GM19043 (cell line): Measurements from ENCODE around the gene PIK3R5.

Experiments
- ATAC-seq: cut with Tn5 transposase; IDR thresholded peaks from one replicate; pipeline ENCODE4 v1.9.1; 2021; ENCODE audit warnings: low read depth; ENCODE audit not compliant: unreplicated experiment

PIK3R5 gene

GRCh38 chr17:8883353-8883752 is 82.2 kb downstream of the PIK3R5 start:
- ATAC-seq = no peak

DNA sequence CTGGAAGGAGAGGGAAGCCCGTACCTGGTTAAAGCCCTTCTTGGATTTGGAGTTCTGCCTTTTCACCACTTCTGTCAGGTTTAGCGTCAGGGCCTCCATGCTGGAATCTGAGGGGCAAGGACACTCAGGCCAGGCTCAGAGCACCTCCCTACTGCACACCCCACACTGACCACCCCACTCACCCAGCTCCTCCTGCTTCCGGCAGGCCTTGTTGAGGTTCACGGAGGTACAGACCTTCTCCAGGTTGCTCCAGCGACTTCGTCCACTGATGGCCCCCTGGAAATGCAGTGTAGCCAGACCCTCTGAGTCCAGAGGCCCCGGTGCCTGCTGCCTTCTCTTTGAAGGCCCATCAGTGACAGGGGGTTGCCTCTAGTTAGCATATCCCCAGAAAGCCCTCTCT is 83.9 kb downstream of the PIK3R5 start:
- no peak for ATAC-seq

DNA sequence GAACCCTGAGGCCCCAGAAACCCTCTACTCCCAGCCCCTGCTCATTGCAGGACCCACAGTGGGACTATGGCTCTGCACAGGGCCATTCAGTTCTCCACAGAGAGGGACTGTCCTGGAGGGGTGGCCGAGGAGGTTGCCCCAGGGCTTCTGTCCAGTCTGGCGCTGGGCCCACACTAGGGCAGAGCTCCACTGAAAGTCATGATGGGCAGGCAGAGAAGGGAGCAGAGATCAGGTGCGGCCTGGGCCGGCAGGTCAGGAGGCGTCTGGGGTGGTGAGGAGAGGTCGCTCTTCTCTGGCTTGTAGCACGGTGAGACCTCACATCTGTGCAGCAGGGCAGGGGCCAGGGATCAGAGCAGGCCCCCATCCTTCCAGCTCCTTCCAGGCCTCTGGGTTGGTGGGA is 85.0 kb downstream of the PIK3R5 start:
- ATAC-seq = no peak

GRCh38 chr17:8879410-8879809 is 86.1 kb downstream of the PIK3R5 start:
- ATAC-seq = no peak

GRCh38 chr17:8877984-8878383 is 87.5 kb downstream of the PIK3R5 start:
- ATAC-seq = no peak

- ATAC-seq = no peak
These were observed 89.5 kb downstream of the PIK3R5 start for GRCh38 chr17:8875957-8876356.

- ATAC-seq = no peak
These were observed 90.1 kb downstream of the PIK3R5 start for GRCh38 chr17:8875436-8875835.

GRCh38 chr17:8873801-8874715 is 91.4 kb downstream of the PIK3R5 start:
- ATAC-seq = no peak

DNA sequence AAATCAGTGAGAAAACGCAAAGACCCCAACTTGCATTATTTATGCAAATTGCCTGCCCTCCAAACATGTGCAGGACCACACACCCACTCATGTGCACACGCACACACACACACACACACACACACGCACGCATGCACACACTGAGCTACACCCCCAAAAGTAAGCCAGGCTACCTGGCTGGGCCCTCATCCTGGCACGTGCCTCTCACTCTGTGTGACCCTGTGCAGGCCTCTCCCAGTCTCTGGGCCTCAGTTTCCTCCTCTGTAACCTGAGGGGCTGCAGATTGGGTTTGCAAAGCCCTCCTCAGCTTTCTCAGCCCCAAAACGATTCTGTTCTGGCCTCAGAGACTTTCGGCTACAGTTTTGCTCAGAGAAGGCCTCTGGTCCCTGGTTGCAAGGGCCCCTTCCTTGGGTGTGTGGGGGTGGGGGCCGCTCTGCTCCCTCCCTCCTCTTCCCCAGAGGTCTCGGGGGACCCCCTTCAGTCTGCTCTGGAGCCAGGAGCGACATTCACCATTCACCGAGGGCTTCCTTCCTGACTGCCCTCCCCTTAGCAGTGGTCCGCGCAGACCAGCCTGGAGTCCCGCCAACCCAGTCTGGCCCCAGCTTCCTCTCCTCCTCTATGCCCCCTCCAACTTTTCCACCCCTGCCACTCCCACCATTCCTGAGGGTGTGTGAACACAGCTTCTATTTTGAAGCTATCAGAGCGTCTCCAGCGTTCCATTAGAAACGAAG is 92.6 kb downstream of the PIK3R5 start:
- no peak for ATAC-seq

DNA sequence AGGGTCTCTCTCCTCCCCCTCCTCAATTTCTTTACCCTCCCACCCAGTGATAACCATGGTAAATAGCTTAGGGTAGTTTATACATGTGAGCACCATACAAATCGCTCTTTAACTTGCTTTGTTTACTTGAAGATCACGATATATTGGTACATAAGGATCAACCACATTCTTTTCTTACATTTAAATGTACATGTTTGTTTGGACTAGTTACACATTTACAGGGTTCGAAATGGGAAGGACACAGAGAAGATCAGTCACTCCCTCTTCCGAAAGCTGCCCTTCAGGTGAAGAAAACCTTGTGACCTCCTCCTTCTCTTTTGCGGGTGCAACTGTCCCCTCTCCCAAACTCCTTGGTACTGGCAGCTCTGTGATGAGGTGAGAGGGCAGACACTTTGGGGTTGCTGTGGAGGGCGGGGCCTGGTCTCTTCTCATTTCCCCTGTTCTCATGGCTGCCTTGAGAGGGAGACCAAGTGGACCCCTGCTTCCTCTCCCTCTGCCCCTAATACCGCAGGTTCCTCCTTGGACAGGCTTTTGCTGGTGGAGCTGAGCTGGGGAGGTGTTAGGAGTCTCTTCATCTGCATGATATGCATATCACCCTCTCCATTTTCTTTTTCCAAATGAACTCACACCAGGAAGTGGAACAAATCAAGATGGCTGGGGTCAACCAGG is 93.3 kb downstream of the PIK3R5 start:
- no peak for ATAC-seq

DNA sequence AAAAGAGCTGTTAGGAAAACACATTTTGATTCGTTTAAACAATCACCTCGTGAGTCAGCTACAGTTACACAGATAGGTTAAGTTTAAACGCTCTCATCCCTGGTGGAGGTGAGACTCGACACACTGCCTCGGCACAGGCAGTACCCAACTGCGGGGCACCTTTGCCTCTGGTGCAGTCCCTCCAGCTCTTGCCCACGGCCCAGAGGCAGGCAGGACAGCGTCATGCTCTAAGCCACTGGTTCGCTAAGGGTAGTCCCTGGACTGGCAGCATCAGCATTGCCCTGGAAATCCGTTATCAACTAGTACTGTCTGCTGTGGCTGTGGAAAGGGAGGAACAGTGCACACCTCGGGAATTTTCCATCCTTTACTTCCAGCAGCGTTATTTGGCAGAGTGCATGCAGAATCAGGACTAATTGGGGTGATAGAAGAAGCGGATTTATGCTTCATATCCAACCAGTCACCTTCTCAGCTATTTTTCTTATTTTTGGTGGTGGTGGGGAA is 94.4 kb downstream of the PIK3R5 start:
- ATAC-seq = no peak

DNA sequence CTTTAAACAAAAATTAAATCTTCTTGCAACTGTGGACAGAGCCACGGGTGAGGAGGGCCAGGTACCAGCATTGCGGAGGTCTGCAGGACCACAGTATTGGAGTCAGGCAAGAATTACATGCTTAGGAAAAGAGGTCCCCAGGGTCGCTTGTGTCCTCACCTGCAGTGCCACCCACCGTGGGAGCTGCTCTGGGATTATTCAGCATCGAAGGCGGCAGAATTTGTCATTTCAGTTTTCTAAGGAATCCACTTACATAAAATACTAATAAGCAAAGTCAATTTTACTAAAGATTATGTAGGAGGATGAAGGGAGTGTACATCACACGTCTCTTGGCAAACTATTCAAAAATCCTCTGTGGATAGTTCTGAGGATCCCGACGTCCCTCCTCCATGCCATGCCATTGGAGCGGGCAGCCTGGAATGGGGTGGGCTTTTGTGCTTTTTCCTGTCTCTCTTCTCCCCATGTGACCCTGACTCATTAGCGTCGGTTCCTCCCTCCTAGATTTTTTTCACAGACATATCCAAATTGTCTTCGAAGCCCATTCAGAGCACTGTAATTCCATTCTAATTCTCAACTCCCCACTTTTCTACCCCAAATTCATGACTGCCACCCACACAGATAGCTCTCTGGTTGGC is 95.0 kb downstream of the PIK3R5 start:
- ATAC-seq = no peak

DNA sequence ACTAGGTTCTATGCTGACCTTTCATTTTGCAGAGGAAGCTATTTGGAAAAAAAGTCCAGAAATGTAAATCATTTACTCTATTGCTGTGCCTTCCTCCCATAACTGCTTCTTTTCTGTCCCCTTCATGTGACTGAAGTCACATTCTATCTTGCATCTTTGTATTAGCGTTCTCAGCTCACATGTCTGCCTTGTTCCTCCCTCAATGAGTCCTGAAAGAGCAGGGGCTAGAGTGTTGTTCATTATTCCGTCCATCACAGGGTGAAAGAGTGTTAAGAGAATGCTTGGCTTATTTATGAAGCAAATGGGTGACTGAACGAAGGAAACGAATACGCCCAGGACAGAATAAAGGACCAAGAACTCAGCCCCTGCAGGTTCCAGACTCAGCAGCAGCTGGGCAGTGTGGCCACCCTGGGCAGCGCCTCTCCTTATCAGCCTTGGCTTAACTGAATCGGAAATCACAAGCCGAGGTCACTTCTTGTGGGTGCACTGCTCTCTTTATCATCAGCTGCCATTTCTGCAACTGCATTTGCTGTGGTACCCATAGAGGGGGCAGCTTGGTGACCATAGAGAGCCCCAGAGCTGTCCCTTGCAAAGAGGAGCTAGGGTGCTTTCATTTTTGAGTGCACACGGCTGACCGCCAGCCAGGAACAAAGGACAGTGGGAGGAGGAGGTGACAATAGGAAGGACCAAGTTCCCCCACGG is 96.2 kb downstream of the PIK3R5 start:
- ATAC-seq = no peak

DNA sequence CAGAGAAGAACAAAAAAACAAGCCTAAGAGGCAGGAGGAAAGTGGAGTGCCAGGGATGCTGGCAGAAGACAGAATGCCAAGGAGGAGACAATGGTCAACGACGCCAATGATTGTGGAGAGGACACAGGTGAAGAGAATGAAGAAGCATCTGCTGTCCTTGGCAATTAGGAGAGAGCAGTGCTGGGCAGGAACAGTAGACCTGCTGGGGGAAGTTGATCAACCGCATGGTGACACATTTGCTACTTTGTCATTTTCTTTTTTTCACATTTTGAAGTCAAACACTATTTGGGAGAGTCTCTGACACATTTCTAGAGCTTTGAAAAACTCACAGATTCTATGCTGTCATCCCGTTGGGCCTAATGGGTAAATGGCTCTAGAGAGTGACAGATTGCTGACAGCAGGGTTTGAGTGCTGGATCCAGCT is 97.0 kb downstream of the PIK3R5 start:
- no peak for ATAC-seq

- ATAC-seq = no peak
These were observed 97.4 kb downstream of the PIK3R5 start for GRCh38 chr17:8868092-8868491.

GRCh38 chr17:8867361-8867981 is 98.0 kb downstream of the PIK3R5 start, which contains the start of gene PIK3R6:
Gene PIK3R6, minus strand, starts transcription at chr17:8867674. Its CDS starts 17,880 bp downstream, at chr17:8849794.
- peak; percentile 54 for ATAC-seq

GRCh38 chr17:8865811-8866210 is 99.7 kb downstream of the PIK3R5 start:
- no peak for ATAC-seq

DNA sequence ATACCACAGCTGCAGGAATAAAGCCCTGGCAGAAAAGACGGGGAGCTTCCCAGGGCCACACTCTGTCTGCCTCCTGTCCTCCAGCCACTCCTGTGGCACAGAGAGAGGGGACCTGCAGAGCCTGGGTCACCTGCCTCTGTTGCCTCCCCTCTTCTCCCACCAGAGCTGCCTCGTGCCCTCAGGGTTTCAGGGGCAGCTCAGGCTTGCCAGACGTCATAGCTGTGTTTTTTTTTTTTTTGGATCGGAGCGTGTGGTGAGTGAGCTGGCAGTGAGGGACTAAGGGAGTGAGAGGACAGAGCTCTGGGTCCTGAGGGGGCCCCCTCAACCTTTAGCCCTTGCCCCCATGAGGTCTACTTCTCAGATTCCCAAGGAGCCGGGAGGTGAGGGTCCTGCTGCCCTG is 100.1 kb downstream of the PIK3R5 start:
- no peak for ATAC-seq
